Measurements from ENCODE around the gene GGA3.

DNA sequence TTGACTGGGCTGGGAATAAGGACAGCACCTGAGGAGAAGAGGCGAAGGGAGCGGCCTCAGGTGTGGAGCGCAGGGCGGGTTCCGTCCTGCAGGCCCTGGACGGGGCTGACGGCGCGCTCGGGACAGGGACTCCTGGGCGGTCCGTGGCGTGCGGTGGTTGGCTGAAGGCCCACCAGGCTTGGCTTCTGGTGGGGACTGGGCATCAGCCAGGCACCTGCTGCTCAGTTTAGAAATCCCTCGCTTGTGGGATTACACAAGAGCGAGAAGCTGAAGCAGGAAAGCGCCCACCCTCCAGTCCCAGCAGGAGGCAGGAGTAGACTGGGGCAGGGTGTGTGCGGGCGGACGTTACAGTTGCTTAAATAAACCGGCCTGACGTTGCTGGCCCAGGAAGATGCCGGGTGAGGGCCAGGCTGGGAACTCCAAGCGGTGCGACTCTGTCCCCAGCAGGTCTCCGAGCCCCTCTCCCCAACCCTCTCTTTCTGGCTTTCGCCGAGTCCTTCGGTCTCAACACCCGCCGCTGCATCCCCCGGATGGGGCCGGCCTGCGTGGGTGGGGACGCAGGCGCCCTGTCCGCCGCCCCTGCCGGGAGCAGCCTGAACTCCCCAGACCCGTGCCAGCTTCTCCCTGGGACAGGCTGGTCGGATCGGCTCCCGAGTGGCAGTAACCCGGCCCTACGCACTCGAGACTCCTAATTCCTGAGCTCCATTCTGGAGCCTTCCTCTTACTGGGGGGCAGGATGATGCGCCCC lies 9.0 kb upstream of the GGA3 start:
- TF ChIP-seq, protein P1, sequence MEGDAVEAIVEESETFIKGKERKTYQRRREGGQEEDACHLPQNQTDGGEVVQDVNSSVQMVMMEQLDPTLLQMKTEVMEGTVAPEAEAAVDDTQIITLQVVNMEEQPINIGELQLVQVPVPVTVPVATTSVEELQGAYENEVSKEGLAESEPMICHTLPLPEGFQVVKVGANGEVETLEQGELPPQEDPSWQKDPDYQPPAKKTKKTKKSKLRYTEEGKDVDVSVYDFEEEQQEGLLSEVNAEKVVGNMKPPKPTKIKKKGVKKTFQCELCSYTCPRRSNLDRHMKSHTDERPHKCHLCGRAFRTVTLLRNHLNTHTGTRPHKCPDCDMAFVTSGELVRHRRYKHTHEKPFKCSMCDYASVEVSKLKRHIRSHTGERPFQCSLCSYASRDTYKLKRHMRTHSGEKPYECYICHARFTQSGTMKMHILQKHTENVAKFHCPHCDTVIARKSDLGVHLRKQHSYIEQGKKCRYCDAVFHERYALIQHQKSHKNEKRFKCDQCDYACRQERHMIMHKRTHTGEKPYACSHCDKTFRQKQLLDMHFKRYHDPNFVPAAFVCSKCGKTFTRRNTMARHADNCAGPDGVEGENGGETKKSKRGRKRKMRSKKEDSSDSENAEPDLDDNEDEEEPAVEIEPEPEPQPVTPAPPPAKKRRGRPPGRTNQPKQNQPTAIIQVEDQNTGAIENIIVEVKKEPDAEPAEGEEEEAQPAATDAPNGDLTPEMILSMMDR (IDR thresholded peaks at IDR 0.05): no peak
- TF ChIP-seq ZFX (IDR thresholded peaks at IDR 0.05; ENCODE audit: borderline replicate concordance): no peak
